OCI-LY7 (cell line): ENCODE results near the gene MOK. TPM values are rescaled to one million over a fixed set of nuclear protein-coding genes. Genes with fewer than 3 reads are reported as not detected.
"Not testable (repeated sequence)": the region's sequence is repeated elsewhere in the genome, so short reads cannot be mapped to it uniquely, and the experiment has no call there.

ENCODE experiments used
- BruUV-seq: library from RNA; stranded (reverse); fragments of 400-500 nt; replicated peaks from 2 replicates; lab custom pipeline; 2021; lab: Mats Ljungman, UMichigan
- CTCF ChIA-PET: fragments of 300-600 bp; sonication (Branson Sonifier 250); formaldehyde crosslinking; loops from one replicate; lab custom pipeline; 2022; ENCODE audit warnings: antibody characterized with exemption; ENCODE audit not compliant: unreplicated experiment; lab: Charles Lee
- POLR2A ChIA-PET: fragments of 300-600 bp; sonication (Branson Sonifier 250); formaldehyde crosslinking; loops from one replicate; lab custom pipeline; 2022; ENCODE audit warnings: antibody characterized with exemption; lab: Charles Lee
- DNase-seq: peaks from one replicate; pipeline ENCODE4 v3.0.0-alpha.2; 2015; ENCODE audit warnings: low spot score
- H2AFZ ChIP-seq: fragments of 200-600 bp; sonication (generic), shearing (Covaris generic); 2 replicates; pipeline ENCODE4 v1.6.1; 2014; ENCODE audit warnings: mild to moderate bottlenecking, antibody characterized with exemption, low read length, moderate library complexity
- H3K27ac ChIP-seq: fragments of 200-600 bp; sonication (generic); 2 replicates; pipeline ENCODE4 v1.5.1; 2014; ENCODE audit warnings: mixed run types, low read depth, mild to moderate bottlenecking, moderate library complexity, low read length, inconsistent platforms; ENCODE audit not compliant: poor library complexity, severe bottlenecking
- H3K36me3 ChIP-seq: fragments of 200-600 bp; sonication (generic); 2 replicates; pipeline ENCODE4 v1.6.1; 2014; ENCODE audit warnings: mild to moderate bottlenecking, antibody characterized with exemption, low read length, moderate library complexity, mixed read lengths; ENCODE audit not compliant: insufficient read depth
- H3K4me1 ChIP-seq: fragments of 200-600 bp; sonication (generic); 2 replicates; pipeline ENCODE4 v1.5.1; 2014; ENCODE audit warnings: mild to moderate bottlenecking, low read length; ENCODE audit not compliant: insufficient read depth, poor library complexity, severe bottlenecking
- H3K4me2 ChIP-seq: fragments of 200-600 bp; sonication (generic); 2 replicates; pipeline ENCODE4 v1.6.1; 2014; ENCODE audit warnings: mild to moderate bottlenecking, low read length
- H3K4me3 ChIP-seq: fragments of 200-600 bp; sonication (generic); 2 replicates; pipeline ENCODE4 v1.5.1; 2014; ENCODE audit warnings: mild to moderate bottlenecking, low read depth, low read length; ENCODE audit not compliant: poor library complexity, severe bottlenecking
- H3K79me2 ChIP-seq: fragments of 200-600 bp; sonication (generic); 2 replicates; pipeline ENCODE4 v1.6.1; 2016; ENCODE audit warnings: low read depth, mild to moderate bottlenecking, low read length, moderate library complexity, mixed read lengths; ENCODE audit not compliant: insufficient read depth
- H3K9me2 ChIP-seq: fragments of 200-600 bp; sonication (generic); 2 replicates; pipeline ENCODE4 v1.6.1; 2016; ENCODE audit warnings: mild to moderate bottlenecking, low read length, mixed read lengths; ENCODE audit not compliant: insufficient read depth
- H3K9me3 ChIP-seq: fragments of 200-600 bp; sonication (generic); 2 replicates; pipeline ENCODE4 v1.6.1; 2014; ENCODE audit warnings: mild to moderate bottlenecking, mixed run types, low read length, mixed read lengths
- H4K20me1 ChIP-seq: fragments of 200-600 bp; sonication (generic); 2 replicates; pipeline ENCODE4 v1.6.1; 2014; ENCODE audit warnings: mild to moderate bottlenecking, antibody characterized with exemption, low read length, moderate library complexity, mixed read lengths; ENCODE audit not compliant: insufficient read depth
- EZH2phosphoT487 ChIP-seq: fragments of 200-600 bp; sonication (generic); IDR thresholded peaks from 2 replicates; pipeline ENCODE4 v1.6.1; 2018; ENCODE audit warnings: low read depth, borderline replicate concordance, mild to moderate bottlenecking, mixed run types, antibody characterized with exemption, low read length, moderate library complexity, mixed read lengths
- intact Hi-C: fragments of 100-400 bp; cut with micrococcal nuclease; formaldehyde crosslinking; loops from one replicate; pipeline ENCODE4 v1.10.0; 2022; ENCODE audit not compliant: unreplicated experiment
- total RNA-seq, 2 experiments: library from RNA; depleted of rRNA in 1 of 2; stranded (reverse); fragments of >200 nt in 1 of 2; shearing (Covaris generic) in 1 of 2; gene quantifications; 2 replicates each; pipeline ENCODE4 v1.2.3, GENCODE V29; 2014 to 2022
- TF ChIP-seq, protein P1 (sequence below): fragments of 200-600 bp; sonication (generic); conservative IDR thresholded peaks from 2 replicates; pipeline ENCODE4 v1.5.1; 2014; ENCODE audit warnings: mild to moderate bottlenecking, antibody characterized with exemption, low read length, moderate library complexity, mixed read lengths

The MOK gene
- total RNA-seq, 2 experiments from 2014 or later = 2.2 to 4.0 TPM

DNA sequence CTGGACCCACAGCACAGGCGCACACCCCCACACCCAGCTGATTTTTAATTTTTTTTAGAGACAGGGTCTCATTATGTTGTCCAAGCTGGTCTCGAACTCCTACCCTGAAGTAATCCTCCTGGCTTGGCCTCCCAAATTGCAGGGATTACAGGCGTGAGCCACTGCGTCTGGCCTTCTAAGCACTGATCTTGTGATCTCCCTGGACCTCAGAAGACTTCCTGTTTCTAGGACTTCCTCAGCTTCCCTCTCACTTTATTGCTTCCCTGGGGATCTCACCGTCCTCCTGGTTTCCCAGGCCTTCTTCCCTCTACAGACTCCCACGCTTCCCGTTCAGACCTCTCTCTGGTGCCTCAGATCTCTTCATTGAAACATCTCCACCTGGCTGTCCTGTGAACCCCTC is 28.4 kb upstream of the MOK start:
- Histone ChIP-seq H3K9me2 (no peaks in the 10 kb centered on the region), H3K79me2 (no peaks in the 10 kb centered on the region), H3K36me3 (peaks cover 42% of the 10 kb centered on the region), H3K4me3 (no peak overlapping the region), H4K20me1 (no peaks in the 10 kb centered on the region), H3K4me2 (no peak overlapping the region), H3K27ac (no peak overlapping the region), H3K4me1 (peaks cover 8% of the 10 kb centered on the region), H3K9me3 (no peaks in the 10 kb centered on the region), H2AFZ (no peak overlapping the region)
- DNase-seq = no peak
- BruUV-seq = no TSS peak
- POLR2A ChIA-PET = no interaction called here
- no peak for TF ChIP-seq EZH2phosphoT487
- TF ChIP-seq, protein P1, sequence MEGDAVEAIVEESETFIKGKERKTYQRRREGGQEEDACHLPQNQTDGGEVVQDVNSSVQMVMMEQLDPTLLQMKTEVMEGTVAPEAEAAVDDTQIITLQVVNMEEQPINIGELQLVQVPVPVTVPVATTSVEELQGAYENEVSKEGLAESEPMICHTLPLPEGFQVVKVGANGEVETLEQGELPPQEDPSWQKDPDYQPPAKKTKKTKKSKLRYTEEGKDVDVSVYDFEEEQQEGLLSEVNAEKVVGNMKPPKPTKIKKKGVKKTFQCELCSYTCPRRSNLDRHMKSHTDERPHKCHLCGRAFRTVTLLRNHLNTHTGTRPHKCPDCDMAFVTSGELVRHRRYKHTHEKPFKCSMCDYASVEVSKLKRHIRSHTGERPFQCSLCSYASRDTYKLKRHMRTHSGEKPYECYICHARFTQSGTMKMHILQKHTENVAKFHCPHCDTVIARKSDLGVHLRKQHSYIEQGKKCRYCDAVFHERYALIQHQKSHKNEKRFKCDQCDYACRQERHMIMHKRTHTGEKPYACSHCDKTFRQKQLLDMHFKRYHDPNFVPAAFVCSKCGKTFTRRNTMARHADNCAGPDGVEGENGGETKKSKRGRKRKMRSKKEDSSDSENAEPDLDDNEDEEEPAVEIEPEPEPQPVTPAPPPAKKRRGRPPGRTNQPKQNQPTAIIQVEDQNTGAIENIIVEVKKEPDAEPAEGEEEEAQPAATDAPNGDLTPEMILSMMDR = no peak
- CTCF ChIA-PET = no interaction called here
- intact Hi-C loops = no loop called here

- no TSS peak for BruUV-seq
- H3K9me3 ChIP-seq = no peaks in the 10 kb centered on the region
- H3K27ac ChIP-seq = no peak overlapping the region
- H3K9me2 ChIP-seq = no peaks in the 10 kb centered on the region
- POLR2A ChIA-PET = no interaction called here
- no peak for TF ChIP-seq EZH2phosphoT487
- TF ChIP-seq, protein P1 = no peak
- H2AFZ ChIP-seq = no peak overlapping the region
- H3K4me3 ChIP-seq = no peak overlapping the region
- intact Hi-C loops = no loop called here
- H3K4me1 ChIP-seq = peaks cover 8% of the 10 kb centered on the region
- no peak for DNase-seq
- no peak overlapping the region for H3K4me2 ChIP-seq
- CTCF ChIA-PET = no interaction called here
- H3K36me3 ChIP-seq = peaks cover 30% of the 10 kb centered on the region
- H3K79me2 ChIP-seq = no peaks in the 10 kb centered on the region
- no peaks in the 10 kb centered on the region for H4K20me1 ChIP-seq
Observed at GRCh38 chr14:102330806-102331205, 25.8 kb upstream of the MOK start.

DNA sequence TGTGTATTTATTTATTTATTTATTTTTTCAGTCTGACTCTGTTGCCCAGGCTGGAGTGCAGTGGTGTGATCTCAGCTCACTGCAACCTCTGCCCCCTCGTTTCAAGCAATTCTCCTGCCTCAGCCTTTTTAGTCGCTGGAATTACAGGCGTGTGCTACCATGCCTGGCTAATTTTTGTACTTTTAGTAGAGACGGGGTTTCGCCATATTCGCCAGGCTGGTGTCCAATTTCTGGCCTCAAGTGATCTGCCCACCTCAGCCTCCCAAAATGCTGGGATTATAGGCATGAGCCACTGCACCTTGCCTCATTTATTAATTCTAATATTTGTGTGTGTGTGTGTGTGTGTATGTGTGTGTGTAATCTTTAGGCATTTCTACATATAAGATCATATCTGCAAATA is 24.4 kb upstream of the MOK start:
- H3K4me3 ChIP-seq, H3K27ac ChIP-seq, POLR2A ChIA-PET, H3K4me2 ChIP-seq, H4K20me1 ChIP-seq, H3K9me3 ChIP-seq, CTCF ChIA-PET, H3K79me2 ChIP-seq, H3K4me1 ChIP-seq, H2AFZ ChIP-seq, H3K9me2 ChIP-seq, BruUV-seq, intact Hi-C loops, DNase-seq: not testable (repeated sequence)
- peaks cover 22% of the 10 kb centered on the region for H3K36me3 ChIP-seq
